K562 (cell line): ENCODE results near the gene SYT15B. TPM values are rescaled to one million over a fixed set of nuclear protein-coding genes. Genes with fewer than 3 reads are reported as not detected.
"Not testable (repeated sequence)": the region's sequence is repeated elsewhere in the genome, so short reads cannot be mapped to it uniquely, and the experiment has no call there.

Experiments used
- ATAC-seq: fragments of 200-7000 bp; cut with Tn5 transposase; 3 replicates; pipeline ENCODE4 v1.9.1; 2020; ENCODE audit warnings: moderate library complexity
- BruUV-seq: library from RNA; stranded (reverse); fragments of 400-500 nt; replicated peaks from 2 replicates; lab custom pipeline; 2021; lab: Mats Ljungman, UMichigan
- CTCF ChIA-PET: fragments of 300-600 bp; formaldehyde crosslinking; extraction: SDS; loops from one replicate; lab custom pipeline; 2021; ENCODE audit warnings: low intra/inter-chr PET ratio; lab: Yijun Ruan, JAX
- POLR2A ChIA-PET: fragments of 300-600, 350-650 bp; sonication (Branson Sonifier 250); formaldehyde crosslinking; extraction: SDS; loops from one replicate; lab custom pipeline; 2021; ENCODE audit warnings: antibody characterized with exemption, inconsistent platforms; lab: Yijun Ruan, JAX
- DNase-seq, 4 experiments: peaks; one replicate each; pipeline versions ENCODE4 v3.0.0 to v3.0.0-alpha.2; 2011 to 2018; ENCODE audit warnings: low spot score in 3 of 4, mixed read lengths in 3 of 4; ENCODE audit errors: extremely low read depth in 1 of 4
- FAIRE-seq: peaks from 2 replicates; lab custom pipeline; 2011; peaks lifted over from hg19 to GRCh38; lab: Jason Lieb, UNC
- H2AFZ ChIP-seq: 2 replicates; pipeline ENCODE4 v1.6.0; 2011; ENCODE audit warnings: low read depth, low read length, control low read depth, inconsistent platforms
- H3K27ac ChIP-seq: fragments of 200-600 bp; 3 replicates; pipeline ENCODE4 v1.8.0; 2011; ENCODE audit warnings: low read depth, mild to moderate bottlenecking, control low read depth, inconsistent platforms, low read length, moderate library complexity, mixed read lengths; ENCODE audit errors: extremely low read depth
- H3K27me3 ChIP-seq, 2 experiments: fragments of 300-600 bp in 1 of 2; 2 replicates in 1 of 2; 3 replicates in 1 of 2; pipeline versions ENCODE4 v1.6.0 to v1.8.0; 2011; ENCODE audit warnings: inconsistent platforms in 2 of 2, low read length in 2 of 2, mild to moderate bottlenecking in 1 of 2, mixed read lengths in 1 of 2, moderate library complexity in 1 of 2; ENCODE audit not compliant: control insufficient read depth in 2 of 2, insufficient read depth in 2 of 2
- H3K36me3 ChIP-seq: fragments of 300-600 bp; 3 replicates; pipeline ENCODE4 v1.8.0; 2011; ENCODE audit warnings: mild to moderate bottlenecking, low read length, inconsistent platforms; ENCODE audit not compliant: control insufficient read depth, insufficient read depth
- H3K4me1 ChIP-seq, 2 experiments: fragments of 200-600 bp in 1 of 2; replicated peaks in 1 of 2; 2 replicates in 1 of 2; 3 replicates in 1 of 2; pipeline versions ENCODE4 v1.5.1 to v1.8.0; 2011; ENCODE audit warnings: inconsistent platforms in 2 of 2, low read length in 2 of 2, mild to moderate bottlenecking in 1 of 2, mixed read lengths in 1 of 2, moderate library complexity in 1 of 2; ENCODE audit not compliant: control insufficient read depth in 2 of 2, insufficient read depth in 2 of 2
- H3K4me2 ChIP-seq: 2 replicates; pipeline ENCODE4 v1.6.1; 2011; ENCODE audit warnings: low read length, control low read depth, inconsistent platforms, mixed read lengths; ENCODE audit not compliant: insufficient read depth
- H3K4me3 ChIP-seq: fragments of 200-600 bp; sonication (generic), shearing (Covaris generic); 2 replicates; pipeline ENCODE4 v1.5.1; 2016; ENCODE audit warnings: control low read depth, inconsistent platforms
- H3K79me2 ChIP-seq: fragments of 200-600 bp; 3 replicates; pipeline ENCODE4 v1.8.0; 2011; ENCODE audit warnings: low read length, inconsistent platforms; ENCODE audit not compliant: control insufficient read depth, insufficient read depth
- H3K9ac ChIP-seq, 2 experiments: 2 replicates each; pipeline versions ENCODE4 v1.6.0 to v1.6.1; 2011; ENCODE audit warnings: low read depth in 2 of 2, low read length in 2 of 2, control low read depth in 1 of 2, inconsistent platforms in 1 of 2, mild to moderate bottlenecking in 1 of 2, mixed read lengths in 1 of 2; ENCODE audit not compliant: insufficient read depth in 1 of 2
- H3K9me1 ChIP-seq: one replicate; pipeline ENCODE4 v1.6.0; 2011; ENCODE audit warnings: inconsistent platforms, mild to moderate bottlenecking, low read length, moderate library complexity; ENCODE audit not compliant: control insufficient read depth, insufficient read depth
- H3K9me3 ChIP-seq: replicated peaks from 2 replicates; pipeline ENCODE4 v1.5.1; 2011; ENCODE audit warnings: low read depth, low read length, inconsistent platforms; ENCODE audit not compliant: control insufficient read depth, insufficient read depth
- H4K20me1 ChIP-seq: replicated peaks from 2 replicates; pipeline ENCODE4 v1.6.1; 2011; ENCODE audit warnings: low read length, inconsistent platforms, mixed read lengths; ENCODE audit not compliant: control insufficient read depth, insufficient read depth
- WGBS: fragments of 100-300 bp; shearing (Covaris generic); methylation state at CpG from one replicate; pipeline ENCODE4 v1.1.6; 2016; ENCODE audit warnings: low coverage, mixed read lengths; ENCODE audit not compliant: insufficient coverage; ENCODE audit errors: missing lambda C conversion rate; 5-methylcytosine and 5-hydroxymethylcytosine counted together
- in situ Hi-C: fragments of 300-500 bp; cut with MboI; formaldehyde crosslinking; loops from 4 replicates; pipeline ENCODE4 v1.15.0; 2018; ENCODE audit warnings: inconsistent platforms, mixed read lengths
- intact Hi-C: fragments of 100-400 bp; cut with micrococcal nuclease; formaldehyde crosslinking; loops from 2 replicates; pipeline ENCODE4 v1.14.2; 2022
- polyA plus RNA-seq, 8 experiments: library from polyadenylated mRNA; depleted of rRNA in 4 of 8; stranded (reverse) in 5 of 8; unstranded in 3 of 8; fragments of >200 nt; fragmentation: Nextera tagmentation in 2 of 8; fragmentation: Illumina TruSeq in 1 of 8; extraction: Ambion mirVana in 2 of 8; extraction: Trizol in 1 of 8; gene quantifications; 2 replicates each; pipeline versions ENCODE4 v1.2.1 to v1.2.3, GENCODE V29; 2011 to 2014; ENCODE audit warnings: inconsistent platforms in 1 of 8, missing spikeins in 1 of 8
- total RNA-seq, 7 experiments: library from RNA; depleted of rRNA in 6 of 7; stranded (reverse); fragments of >200 nt in 6 of 7; fragmentation: Illumina TruSeq in 2 of 7; extraction: Trizol in 2 of 7; gene quantifications; 2 replicates each; pipeline versions ENCODE4 v1.2.1 to v1.2.3, GENCODE V29; 2011 to 2021; ENCODE audit warnings: low replicate concordance in 1 of 7

Gene SYT15B
- total and polyA plus RNA-seq, 9 of the 15 experiments (the other 6 are each of a cell fraction or from before 2014, with no cell fraction given): 0.07 to 0.22 (median 0.07) TPM; not detected in 6

DNA sequence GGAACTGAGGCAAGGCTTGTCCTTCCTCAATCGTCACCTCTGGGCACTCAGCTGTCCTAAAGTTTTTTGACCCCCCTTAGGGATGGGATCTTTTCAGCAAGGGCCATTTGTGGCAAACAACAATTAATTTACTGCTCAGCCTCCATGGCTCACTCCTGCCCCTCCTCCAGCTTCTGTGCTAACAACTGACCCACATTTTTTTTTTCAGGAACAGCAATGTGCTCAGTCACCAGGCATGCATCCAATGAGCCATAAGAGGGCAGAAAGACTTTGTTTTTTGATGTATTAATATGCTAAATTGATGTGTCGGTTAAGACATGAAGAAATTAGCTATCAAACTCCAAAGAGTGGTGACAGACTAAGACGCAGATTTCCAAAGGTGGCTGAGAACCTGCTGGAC, 4.7 kb upstream of the SYT15B start:
- H3K27me3 ChIP-seq, H3K4me3 ChIP-seq, H3K9me3 ChIP-seq, H3K9me1 ChIP-seq, FAIRE-seq, POLR2A ChIA-PET, BruUV-seq, H3K79me2 ChIP-seq, H3K36me3 ChIP-seq, CTCF ChIA-PET, H2AFZ ChIP-seq, H3K4me2 ChIP-seq, H3K27ac ChIP-seq, H3K4me1 ChIP-seq, DNase-seq, H3K9ac ChIP-seq, ATAC-seq, H4K20me1 ChIP-seq, intact Hi-C loops: not testable (repeated sequence)
- WGBS: 0% methylated on average over 1 of the region's 3 CpGs
- in situ Hi-C loops: loop anchor here (25.0 kb wide), 1 partner anchor 1681 kb away; no protein-coding TSS in a partner anchor

DNA sequence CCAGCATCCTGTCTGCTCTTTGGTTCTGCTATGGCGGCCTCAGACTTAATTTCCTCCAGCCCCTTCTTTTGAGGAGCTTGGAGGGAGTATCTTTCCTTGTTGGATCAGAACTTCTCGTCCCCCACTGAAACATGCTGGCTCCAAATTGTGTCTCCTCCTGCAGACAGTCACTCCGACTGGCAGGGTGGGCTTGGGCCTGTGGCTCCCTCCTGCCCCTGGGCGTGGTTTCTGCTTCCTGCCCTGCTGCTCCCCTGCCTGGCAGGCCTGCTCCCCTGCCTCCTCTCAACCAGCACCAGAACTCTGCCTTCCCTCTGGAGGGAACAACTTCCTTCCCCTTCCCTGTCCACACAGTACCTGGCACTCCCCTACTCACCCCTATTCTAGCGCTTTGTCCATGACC, 3.8 kb upstream of the SYT15B start:
- H3K4me2 ChIP-seq, DNase-seq, H3K79me2 ChIP-seq, CTCF ChIA-PET, ATAC-seq, FAIRE-seq, intact Hi-C loops, H4K20me1 ChIP-seq, POLR2A ChIA-PET, H3K27me3 ChIP-seq, H3K9ac ChIP-seq, H3K4me3 ChIP-seq, H2AFZ ChIP-seq, H3K9me3 ChIP-seq, H3K36me3 ChIP-seq, BruUV-seq, H3K4me1 ChIP-seq, H3K27ac ChIP-seq, H3K9me1 ChIP-seq: not testable (repeated sequence)
- in situ Hi-C loops: loop anchor here (25.0 kb wide), 1 partner anchor 1680 kb away; no protein-coding TSS in a partner anchor
- 0% methylated on average over 2 of the region's 5 CpGs for WGBS

DNA sequence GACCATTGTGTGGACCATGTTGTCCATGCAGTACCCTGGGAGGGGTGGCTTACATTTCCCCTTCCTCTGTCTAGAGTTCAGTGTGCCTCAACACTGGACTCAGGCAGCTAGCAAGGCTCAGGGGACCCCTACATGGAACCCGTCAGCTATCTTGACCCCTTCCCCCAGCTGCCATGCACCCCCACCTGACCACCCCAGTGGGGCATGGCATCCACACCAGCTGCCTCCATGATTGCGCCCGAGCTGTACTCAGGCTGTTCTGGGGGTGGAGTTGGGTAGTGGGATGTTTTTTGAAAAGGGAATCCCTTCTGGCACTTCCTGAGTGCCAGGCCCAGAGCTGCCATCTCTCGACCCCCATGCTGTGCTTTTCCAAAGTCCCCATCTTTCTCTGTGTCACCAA, 1.8 kb upstream of the SYT15B start:
- H3K79me2 ChIP-seq, H3K4me3 ChIP-seq, H3K4me2 ChIP-seq, H3K9me1 ChIP-seq, CTCF ChIA-PET, H2AFZ ChIP-seq, intact Hi-C loops, FAIRE-seq, H3K9me3 ChIP-seq, BruUV-seq, H4K20me1 ChIP-seq, ATAC-seq, H3K4me1 ChIP-seq, H3K9ac ChIP-seq, DNase-seq, H3K36me3 ChIP-seq, H3K27me3 ChIP-seq, POLR2A ChIA-PET, H3K27ac ChIP-seq: not testable (repeated sequence)
- in situ Hi-C loops: loop anchor here (25.0 kb wide), 1 partner anchor 1678 kb away; no protein-coding TSS in a partner anchor
- 0% methylated on average over 2 of the region's 4 CpGs for WGBS
